GM19467 (cell line): ENCODE measurements around the gene IFFO2.
"Not testable (repeated sequence)": the region's sequence is repeated elsewhere in the genome, so short reads cannot be mapped to it uniquely, and the experiment has no call there.

Source experiments
- ATAC-seq: cut with Tn5 transposase; IDR thresholded peaks from one replicate; pipeline ENCODE4 v1.9.1; 2021; ENCODE audit warnings: mild to moderate bottlenecking, moderate library complexity; ENCODE audit not compliant: unreplicated experiment

Gene IFFO2

DNA sequence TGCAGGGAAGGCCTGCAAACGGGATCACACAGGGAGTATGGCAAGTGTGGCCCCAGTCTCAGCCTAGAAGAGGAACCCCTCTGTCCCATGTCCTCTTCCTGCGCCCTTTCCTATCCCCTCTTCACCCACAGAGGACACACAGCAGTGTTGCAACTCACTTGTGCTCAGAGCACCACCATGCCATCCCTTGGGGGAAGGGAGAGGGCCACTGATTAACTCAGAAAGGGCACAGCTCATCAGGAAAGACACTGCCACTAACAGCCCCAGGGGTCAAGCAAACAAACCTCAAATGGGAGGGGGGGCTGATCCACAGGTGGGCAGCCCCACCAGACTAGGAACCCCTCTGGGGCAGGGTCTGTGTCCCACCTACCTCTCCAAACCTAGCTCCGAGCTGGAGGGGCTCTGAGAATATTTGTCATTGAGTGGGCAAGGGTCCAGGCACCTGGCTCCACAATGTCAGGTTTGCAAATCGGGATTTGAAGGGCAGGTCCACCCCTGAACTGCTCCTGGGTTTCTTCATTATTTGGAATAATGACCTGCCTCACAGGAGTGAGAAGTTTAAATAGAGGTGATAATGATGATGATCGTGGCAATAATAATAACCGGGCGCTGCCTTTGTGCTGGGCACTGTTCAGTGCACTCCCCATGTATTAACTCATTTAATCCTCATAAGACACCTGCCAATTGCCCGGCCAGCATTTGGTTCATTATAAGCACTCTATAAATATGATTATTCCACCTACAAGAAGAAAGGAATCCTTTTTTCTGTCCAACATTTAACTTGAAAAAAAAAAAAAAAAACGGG lies 55.1 kb downstream of the IFFO2 start:
- no peak for ATAC-seq

DNA sequence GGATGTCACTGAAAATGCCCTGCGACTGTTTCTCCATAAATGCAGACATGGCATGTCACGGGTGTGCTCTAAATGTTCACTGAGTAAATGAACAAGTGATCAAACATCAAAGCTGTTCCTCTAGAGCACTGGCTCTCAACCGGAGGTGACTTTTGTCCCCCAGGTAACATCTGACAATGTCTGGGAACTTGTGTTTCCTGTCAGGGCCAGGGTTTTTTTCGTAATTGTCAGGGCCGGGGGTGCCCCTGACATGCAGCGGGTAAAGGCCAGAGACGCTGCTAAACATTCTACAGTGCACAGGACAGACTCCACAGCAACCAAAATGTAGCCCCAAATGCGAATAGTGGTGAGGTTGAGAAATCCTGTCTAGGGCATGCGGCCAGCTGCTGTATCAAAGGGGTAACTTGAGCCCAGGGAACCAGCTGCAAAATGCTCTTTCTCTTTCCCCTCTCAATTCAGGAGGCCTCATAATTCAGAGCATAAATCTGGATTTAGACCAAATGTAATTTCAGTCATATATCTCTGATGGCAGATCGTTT lies 56.1 kb downstream of the IFFO2 start:
- ATAC-seq, result no peak

DNA sequence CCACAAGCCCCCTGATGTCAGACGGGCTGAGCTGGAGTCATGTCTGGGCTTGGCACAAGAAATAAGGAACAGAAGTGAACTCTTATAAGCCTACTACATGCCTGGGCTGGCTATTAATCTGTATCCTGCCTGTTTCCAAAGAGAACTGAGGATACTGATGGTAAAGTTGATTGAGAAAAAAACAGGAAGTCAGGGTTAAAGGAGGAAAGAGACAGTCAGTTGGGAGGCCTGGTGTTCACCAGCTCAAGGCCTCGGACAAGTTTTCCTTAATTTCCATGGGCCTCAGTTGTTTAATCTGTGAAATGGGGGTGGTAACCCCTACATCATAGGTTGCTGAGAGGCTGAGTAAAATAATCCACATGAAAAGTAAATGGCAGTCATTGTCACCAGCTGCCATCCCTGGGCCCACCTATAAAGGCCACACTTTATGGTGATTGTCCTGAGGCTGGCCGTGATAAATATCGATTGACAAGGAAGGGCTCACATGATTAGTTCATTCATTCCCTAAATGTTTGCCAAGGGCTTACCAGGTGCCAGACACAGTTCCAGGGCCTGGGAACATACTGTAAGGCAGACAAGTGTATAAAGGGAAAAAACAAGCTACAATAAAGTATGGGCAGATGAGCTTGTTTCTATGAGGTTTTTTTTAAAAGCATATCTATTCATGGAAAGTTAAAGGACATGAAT lies 57.0 kb downstream of the IFFO2 start:
- ATAC-seq, result no peak

DNA sequence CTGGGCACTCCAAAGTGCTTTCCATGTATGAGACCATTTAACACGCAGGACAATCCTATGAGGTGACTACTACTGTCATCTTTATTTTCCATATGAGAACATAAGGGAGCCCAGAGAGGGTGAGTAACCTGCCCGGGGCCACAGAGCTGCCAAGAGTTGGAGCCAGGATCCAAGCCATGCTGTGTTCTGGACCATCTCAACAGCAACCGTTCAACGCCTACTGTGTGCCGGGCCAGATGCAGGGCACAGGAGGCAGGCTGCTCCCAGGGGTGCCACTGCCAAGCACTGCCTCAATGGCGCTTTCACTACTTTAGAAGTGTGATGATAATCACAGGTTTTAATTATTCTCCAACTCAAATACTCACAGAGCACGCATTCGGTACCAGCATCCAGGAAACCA lies 57.9 kb downstream of the IFFO2 start:
- ATAC-seq, result no peak

DNA sequence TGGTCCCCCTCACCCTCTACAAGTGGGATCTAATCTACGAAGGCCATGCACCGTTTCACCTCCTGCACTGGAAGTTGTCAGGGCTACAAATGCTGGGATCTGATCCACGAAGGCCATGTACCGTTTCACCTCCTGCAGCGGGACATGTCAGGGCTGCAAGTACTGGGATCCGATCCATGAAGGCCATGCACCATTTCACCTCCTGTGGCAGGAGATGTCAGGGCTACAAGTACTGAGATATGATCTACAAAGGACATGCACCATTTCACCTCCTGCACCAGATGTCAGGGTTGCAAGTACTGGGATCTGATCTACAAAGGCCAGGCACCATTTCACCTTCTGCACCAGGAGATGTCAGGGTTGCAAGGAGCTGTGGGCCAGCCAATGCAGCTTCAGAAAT lies 61.2 kb downstream of the IFFO2 start:
- no peak for ATAC-seq

DNA sequence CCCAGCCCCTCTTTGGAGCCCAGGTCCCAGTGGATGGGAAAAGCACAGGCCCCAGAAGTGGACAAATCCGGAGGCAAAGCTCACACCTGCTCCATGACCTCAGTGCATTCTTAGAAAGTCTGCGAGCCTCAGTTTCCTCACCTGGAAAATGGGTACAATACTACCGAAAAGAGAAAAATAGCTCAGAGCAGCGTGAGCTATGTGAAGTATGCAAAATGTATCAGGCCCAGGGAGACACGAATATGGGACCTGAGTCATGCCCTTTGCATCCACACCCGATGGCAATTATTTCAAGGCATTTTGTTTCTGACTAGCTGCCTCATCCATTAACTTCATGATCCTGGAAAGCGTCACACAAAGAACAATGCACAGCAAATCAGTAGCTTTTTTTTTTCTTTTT lies 63.4 kb downstream of the IFFO2 start:
- no peak for ATAC-seq

DNA sequence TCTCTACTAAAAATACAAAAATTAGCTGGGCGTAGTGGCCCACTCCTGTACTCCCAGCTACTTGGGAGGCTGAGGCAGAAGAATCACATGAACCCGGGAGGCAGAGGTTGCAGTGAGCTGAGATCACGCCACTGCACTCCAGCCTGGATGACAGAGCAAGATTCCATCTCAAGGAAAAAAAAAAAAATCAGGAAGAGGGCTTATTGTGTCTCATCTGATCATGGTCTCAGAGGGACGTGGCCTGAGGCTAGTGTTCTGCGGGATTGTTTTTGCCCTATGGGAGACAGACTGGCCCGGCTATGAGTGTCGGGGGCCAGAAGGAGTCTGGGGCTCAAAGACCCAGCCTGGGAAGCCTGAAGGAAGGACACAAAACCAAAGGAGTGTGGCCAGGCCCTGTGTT lies 64.6 kb downstream of the IFFO2 start:
- not testable (repeated sequence) for ATAC-seq

DNA sequence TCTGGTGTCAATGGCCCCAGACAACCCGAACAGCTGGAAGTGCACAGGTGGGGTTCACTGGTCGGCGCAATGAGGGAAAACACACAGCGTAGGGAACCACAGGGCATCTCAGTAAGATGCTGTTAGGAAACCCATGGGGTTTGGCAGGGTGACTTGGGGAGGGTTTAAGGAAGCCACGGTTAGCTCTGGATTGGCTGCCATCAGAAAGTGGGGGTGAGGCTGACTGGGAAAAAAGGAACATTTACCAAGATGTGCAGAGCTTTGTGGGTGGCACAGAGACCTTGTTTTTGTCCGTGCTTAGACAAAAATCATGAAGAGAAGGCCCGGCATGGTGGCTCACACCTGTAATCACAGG lies 65.1 kb downstream of the IFFO2 start:
- ATAC-seq, result no peak

DNA sequence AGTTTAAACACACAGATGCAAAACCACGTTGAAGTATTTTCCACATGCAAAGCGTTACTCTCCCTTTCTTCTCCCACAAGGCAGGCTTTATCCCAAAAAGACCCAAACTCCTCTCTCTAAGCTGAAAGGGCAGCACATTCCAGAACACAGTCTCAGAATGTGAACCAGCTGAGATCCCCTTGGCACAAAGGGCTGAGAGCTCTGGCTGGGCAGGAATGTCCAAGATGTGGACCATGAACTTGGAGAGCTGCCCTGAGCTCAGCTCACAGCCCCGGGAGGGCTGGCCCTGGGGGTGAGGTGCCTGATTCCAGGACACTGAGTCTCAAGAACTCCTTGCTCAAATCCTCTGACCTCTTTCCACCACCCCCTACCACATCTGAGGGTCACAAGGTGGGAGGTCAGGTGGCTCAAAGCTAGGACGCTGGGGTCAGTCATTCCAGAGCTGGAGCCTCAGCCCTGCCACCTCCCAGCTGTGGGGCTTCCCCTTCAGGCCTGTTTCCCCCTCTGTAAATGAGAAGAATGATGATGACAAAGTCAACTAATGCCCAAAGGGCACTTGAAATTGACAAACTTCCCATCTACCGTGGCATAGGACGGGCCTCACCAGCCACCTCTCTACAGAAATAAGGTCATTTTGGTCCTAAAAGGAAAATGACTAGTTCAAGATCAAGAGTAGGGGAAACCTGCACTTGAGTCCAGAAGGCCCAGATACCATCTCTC lies 65.6 kb downstream of the IFFO2 start:
- no peak for ATAC-seq

DNA sequence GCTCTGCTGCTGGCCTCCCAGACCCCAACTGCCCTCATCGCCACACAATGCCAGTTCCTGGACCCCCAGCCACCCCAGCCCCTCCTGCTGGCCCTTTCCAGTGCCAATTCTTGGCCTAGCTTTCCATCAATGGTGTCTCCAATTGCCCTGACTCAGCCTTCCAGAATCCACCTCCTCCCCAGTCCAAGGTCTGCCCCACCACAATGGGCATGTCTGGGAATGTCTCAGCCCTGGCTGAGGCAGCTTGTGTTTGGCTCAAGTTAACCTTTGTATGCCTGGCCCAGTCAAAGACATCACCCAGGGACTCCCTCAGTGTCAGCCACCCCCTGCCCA lies 70.5 kb downstream of the IFFO2 start:
- ATAC-seq, result no peak

DNA sequence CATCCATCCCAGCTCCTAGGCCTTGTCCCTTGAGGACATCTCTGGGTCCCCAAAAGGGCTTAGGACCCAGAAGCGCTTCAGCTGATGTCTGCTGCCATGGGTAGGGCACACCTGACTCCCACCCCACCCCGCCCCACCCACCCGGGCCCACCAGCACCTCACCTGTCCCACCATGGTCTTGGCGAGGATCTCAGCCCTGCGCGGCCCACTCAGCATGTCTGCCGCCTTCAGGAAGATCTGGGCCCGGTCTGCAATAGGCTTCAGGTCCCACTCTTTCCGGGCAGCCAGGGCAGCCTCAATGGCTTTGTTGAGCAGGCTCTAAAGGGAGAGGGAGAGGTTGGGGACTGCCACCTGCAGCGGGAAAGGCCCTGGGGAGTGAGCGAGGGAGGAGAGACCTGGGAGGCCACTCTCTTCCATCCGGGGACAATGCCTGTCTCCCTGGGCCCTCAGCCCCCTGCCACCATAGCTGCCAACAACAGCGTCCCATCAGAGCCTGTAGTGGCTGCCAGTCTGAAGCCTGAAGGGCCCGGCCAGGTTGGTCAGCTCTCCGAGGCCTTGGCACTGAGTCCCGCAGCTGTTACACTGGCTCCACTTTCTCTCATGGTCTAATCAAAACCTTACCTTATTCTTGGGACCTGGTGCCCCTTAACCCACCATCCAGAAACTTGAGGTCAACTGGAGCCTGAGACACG lies 71.0 kb downstream of the IFFO2 start:
- ATAC-seq, result no peak

DNA sequence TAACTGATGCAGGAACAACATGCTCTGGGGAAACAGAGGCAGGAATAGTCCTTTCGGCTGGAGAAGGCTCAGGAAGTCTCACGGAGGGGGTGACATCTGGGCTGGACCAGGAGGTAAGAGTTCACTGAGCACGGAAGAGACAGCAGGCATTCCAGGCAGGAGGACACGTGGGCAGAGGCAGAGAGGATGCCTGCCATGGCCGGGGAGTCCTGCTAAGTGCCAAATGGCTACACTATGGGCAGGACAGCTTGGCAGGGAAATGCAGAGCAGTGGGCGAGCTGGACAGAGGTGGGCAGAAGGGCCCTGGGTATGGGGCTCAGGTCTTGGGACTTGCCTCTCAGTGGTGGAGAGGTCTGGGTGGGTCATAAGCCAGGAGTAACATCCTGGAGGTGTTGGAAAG lies 71.7 kb downstream of the IFFO2 start:
- no peak for ATAC-seq

DNA sequence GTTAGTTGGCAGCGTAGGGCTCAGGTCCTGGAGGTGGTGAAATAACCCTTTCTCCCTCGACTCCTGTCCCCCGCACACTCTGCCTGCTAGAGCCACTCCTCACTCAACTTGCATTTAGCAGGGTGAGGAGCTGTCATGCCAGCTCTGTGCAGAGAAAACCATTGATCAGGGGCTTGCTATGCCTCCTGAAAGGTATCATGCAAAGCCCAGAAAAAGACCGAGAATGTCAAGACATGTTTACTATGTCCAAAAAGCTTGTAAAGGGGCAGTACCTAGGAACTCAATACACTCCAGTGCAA lies 72.1 kb downstream of the IFFO2 start:
- ATAC-seq, result no peak

DNA sequence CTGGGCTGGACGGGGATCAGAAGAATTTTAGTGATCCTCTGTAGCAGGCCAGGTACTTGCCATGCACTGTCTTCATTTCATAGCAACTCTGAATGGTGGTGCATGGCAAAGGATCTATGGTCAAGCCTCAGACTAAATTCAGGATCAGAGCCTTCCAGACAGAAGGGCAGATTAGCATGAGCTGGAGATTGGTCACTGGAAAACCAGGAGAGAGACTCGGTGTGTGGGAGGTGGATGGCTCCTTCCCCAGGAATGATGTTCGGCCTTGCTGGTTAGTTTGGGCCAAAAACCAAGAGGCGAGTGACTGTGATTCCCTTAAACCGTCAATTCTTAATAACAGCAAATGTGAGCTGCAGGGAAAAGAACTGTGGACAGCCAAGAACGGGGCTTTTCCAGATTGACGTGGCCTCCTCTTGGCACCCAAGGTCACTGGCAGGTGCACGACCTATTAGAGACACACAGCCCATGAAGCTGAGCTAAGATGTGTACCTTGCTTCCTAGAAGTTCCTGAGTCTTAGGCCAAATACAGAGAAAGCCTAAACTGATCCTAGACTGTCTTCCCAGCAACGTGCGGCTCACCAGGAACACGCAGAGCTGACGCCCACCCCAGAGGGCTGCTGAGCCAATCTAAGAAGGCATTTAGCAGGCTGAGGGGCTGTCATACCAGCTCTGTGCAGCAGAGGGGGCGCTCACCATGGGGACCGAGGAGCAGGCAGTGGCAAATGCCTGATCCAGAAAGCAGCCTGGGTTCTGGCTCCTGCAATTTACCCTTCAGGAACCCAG lies 72.6 kb downstream of the IFFO2 start:
- no peak for ATAC-seq

DNA sequence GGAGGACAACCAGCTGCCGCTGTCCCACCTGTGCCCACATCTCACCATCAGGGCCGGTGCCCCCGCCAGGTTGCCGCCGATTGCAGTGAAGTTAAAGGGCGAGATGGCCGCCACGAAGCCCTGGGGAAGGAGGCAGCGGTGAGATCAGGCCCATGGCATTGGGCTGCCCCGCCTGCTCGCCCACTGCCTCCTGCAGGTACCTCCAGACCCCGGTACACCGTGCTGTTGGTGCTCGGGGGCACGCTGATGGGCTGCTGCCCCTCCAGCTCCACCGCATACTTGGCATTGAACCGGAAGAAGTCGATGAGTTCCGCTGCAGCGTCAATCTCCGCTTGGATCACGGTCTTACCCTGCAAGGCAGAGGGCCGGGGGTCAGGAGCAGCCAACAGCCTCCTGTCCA lies 73.4 kb downstream of the IFFO2 start:
- ATAC-seq, result no peak

DNA sequence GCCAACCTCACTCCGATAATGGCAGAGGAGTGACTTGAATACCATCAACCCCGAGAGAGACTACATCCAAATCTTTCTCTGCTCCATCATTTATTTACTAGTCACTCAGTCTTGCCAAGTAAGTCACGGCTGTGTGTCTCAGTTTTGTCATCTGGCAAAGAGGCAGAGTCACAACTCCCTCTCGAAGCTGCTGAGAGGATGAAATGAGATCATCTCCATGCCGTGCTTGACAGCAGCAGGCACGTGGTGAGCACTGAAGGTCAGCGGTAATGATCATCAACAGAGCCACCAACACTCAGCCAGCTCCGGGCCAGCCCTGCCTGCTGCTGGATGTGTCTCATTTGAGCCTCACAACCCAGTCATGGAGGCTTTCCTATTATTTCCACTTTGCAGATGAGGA lies 74.0 kb downstream of the IFFO2 start:
- ATAC-seq, result no peak

DNA sequence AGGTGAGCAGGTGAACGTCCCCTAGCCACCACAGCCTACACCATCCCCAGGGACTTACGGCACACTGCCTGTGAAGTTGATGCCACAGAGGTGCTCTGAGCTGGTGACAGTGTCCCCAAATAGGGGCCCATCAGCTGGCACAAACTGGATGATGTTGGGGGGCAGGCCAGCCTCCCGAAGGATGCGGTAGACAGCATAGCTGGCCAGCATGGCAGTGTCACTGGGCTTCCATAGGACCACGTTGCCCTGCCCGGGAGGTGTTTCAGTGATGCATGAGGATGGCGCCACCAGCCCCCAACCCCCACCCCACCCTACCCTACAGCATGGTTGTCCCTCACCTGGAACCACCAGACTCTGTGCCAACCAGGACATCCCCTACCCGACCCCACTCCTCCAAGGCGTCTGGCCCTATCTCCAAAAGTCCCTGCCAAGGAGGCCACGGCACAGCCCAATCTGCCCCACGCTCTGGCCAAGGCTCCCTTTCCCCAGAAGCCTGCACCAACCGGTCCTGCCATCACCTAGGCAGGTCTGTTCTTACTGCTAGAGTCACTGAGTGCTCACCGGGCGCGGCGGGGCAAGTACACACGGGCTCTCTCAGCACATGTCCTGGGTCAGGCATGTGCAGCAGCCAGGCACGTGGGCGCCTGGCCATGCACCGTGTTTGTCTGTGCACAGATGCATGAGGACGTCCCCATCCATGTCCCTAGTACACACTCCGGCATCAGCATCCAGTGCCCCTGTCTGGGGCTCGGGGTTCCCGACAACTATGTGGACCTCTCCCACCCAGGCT lies 74.6 kb downstream of the IFFO2 start:
- no peak for ATAC-seq

DNA sequence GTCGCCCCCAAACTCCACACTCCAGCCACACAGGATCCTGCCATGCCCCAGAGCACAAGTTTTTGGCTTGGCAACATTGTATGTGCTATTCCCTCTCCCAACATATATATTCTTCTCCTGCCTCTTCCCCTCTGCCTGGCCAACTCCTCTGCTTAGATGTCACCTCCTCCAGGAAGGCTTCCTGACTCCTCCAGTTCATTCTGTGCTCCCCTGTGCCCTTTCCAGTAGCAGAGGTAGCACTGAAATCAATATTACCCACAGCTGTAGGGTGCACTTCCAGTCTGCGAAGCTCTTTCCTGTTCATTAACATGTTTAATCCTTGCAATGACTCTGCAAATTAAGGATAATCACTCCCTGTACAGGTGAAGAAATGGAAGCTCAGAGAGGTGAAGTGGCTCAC lies 75.3 kb downstream of the IFFO2 start:
- no peak for ATAC-seq

DNA sequence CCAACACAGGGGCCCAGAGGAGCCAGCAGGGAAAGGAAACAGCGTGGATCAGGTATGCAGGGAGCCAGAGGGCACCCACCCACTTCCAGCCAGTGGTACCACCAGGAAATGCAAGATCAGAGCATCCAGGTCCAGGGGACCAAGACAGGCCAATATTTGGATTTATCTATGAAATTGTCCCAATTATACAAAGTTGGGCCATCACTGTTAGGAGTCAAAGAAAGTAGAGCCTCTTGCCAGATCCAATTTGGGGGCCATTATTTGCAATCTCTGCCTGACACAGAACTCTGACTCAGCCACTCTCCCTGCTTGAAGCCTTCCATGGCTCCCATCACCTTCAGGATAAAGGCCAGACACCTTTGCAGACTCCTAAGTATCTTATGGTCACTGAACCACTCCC lies 75.9 kb downstream of the IFFO2 start:
- ATAC-seq, result no peak

DNA sequence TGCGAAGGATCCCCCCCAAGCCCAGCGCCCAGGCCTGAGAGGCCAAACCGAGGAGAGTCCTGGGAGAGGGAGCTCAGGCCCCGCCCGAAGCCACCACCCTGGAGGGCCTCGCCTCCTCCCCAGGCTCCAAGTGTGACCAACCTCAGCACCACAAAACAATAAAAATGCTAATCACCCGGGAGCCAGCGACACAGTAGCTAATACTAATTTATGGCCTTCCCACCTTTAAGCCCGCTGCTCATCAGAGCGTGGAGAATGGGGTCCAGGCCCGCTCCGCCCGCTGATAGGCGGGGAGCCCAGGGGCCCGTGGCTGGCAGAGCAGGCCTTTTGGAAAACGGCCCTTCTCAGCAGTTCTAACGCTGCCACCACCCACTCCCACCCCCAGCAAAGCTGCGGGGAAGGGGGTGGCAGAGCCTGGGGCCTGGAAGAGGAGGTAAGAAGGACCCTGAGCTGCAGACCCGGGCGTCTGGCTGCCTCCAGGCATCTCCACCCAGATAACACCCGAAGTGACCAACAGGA lies 76.6 kb downstream of the IFFO2 start:
- ATAC-seq, result no peak
